Cardiac muscle cell (in vitro differentiated cells and primary cell): ENCODE measurements around the gene NCAM2. TPM values are rescaled to one million over a fixed set of nuclear protein-coding genes. Genes with fewer than 3 reads are reported as not detected.
A peak's percentile ranks its signal among the peaks of the same experiment; 100 is the strongest.

ENCODE experiments used
- DNase-seq, 2 donors: peaks; one replicate each; pipeline versions ENCODE4 v3.0.0 to v3.0.0-alpha.2; 2010 to 2017; ENCODE audit warnings: low read depth in 1 of 2, low spot score in 1 of 2
- H3K27ac ChIP-seq: fragments of 200-600 bp; sonication (generic); 2 replicates; pipeline ENCODE4 v1.5.1; 2016
- H3K27me3 ChIP-seq: fragments of 200-600 bp; sonication (generic); 2 replicates; pipeline ENCODE4 v1.6.0; 2016; ENCODE audit warnings: control low read depth
- H3K36me3 ChIP-seq: fragments of 200-600 bp; sonication (generic); 2 replicates; pipeline ENCODE4 v1.5.1; 2016; ENCODE audit warnings: control low read depth
- H3K4me1 ChIP-seq: fragments of 200-600 bp; sonication (generic); 2 replicates; pipeline ENCODE4 v1.8.1; 2017; ENCODE audit warnings: low read depth, mild to moderate bottlenecking, mixed run types
- H3K4me3 ChIP-seq: fragments of 200-600 bp; sonication (generic); 2 replicates; pipeline ENCODE4 v1.5.1; 2016; ENCODE audit warnings: mild to moderate bottlenecking
- H3K9me3 ChIP-seq: fragments of 200-600 bp; sonication (generic); 2 replicates; pipeline ENCODE4 v1.5.1; 2017; ENCODE audit warnings: low read depth, mild to moderate bottlenecking, control low read depth
- CTCF ChIP-seq: IDR thresholded peaks from 2 replicates; pipeline ENCODE4 v1.5.1; 2012; ENCODE audit warnings: low read depth, mild to moderate bottlenecking, low read length
- polyA plus RNA-seq: library from polyadenylated mRNA; unstranded; fragments of >200 nt; fragmentation: Nextera tagmentation; extraction: Ambion mirVana; gene quantifications from 2 replicates; pipeline ENCODE4 v1.2.1, GENCODE V29; 2016
- total RNA-seq: library from RNA; depleted of rRNA; stranded (reverse); fragments of >200 nt; gene quantifications from 2 replicates; pipeline ENCODE4 v1.2.3, GENCODE V29; 2016

The NCAM2 gene
- total and polyA plus RNA-seq, 2 experiments from 2014 or later = 0.45 to 2.6 TPM

GRCh38 chr21:21007606-21008005 is 9.4 kb downstream of the NCAM2 start:
- no peaks in the 10 kb centered on the region for H3K36me3 ChIP-seq
- no peaks in the 10 kb centered on the region for H3K9me3 ChIP-seq
- peak in 1 of 2 donors; percentile 37 for DNase-seq
- no peak overlapping the region for H3K27ac ChIP-seq
- no peaks in the 10 kb centered on the region for H3K4me1 ChIP-seq
- no peaks in the 10 kb centered on the region for H3K27me3 ChIP-seq
- no peak overlapping the region for H3K4me3 ChIP-seq
- no peak for TF ChIP-seq CTCF

DNA sequence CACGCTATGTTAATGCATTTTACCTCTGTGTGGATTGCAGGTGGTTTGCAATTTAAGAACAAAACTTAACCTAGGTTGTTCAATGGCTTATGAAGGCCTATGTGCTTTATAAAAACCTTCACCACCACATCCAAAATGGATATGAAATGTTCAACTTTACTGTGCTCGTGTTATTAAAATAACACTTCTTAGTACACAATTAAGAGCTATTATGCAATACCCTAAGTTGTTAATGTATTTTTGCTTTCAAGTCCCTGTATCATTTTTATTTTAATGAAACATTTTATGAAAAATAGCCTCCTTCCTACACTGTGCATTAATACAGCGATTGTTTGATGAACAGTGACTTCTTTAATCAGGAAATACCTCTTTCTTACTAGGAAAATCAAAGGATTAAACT is 12.0 kb downstream of the NCAM2 start:
- no peak for TF ChIP-seq CTCF
- H3K27me3 ChIP-seq = no peaks in the 10 kb centered on the region
- no peaks in the 10 kb centered on the region for H3K9me3 ChIP-seq
- H3K36me3 ChIP-seq = no peaks in the 10 kb centered on the region
- no peak for DNase-seq
- H3K4me1 ChIP-seq = no peaks in the 10 kb centered on the region
- no peak overlapping the region for H3K4me3 ChIP-seq
- no peak overlapping the region for H3K27ac ChIP-seq

DNA sequence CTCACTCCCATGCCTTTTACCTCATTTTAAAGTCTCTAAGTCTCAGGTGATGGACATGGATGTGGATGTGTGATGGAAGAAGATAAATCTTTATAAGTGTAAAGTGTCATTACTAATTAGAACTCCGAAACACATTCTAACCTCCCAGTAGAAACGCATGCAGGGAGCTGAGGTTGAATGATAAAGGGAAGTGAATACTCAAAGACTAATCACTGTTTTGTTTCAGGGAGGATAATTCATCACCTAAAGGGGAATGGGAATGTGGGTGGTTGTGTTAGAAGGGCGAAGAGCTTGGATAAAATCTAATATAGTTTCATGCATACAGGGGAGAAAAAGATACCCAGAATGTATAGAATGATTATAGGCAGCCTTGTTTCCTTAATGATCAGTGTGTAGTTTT is 12.5 kb downstream of the NCAM2 start:
- Histone ChIP-seq H3K36me3 (no peaks in the 10 kb centered on the region), H3K9me3 (no peaks in the 10 kb centered on the region), H3K27ac (no peak overlapping the region), H3K27me3 (no peaks in the 10 kb centered on the region), H3K4me3 (no peak overlapping the region), H3K4me1 (no peaks in the 10 kb centered on the region)
- DNase-seq = no peak
- TF ChIP-seq CTCF = no peak

DNA sequence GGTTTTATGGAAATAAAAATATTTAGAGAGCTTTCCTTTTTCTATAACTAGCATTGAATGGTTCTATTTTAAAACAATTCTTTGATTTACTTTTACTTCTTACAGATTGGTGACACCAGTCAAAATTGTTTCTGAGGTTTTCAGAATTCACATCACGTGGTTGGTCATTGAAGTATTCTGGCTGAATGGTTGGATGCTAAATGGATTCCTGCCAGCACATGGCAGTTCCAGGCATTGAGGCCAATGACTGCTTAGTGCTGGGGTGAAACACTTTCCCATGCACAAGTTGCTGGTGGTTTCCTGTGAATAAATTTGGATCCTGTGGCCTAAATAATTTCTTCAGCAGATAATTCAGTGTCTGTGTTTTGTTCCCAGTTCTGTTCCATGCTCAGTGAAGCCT is 20.6 kb downstream of the NCAM2 start:
- TF ChIP-seq CTCF = no peak
- no peak overlapping the region for H3K27ac ChIP-seq
- no peak overlapping the region for H3K4me3 ChIP-seq
- H3K27me3 ChIP-seq = no peaks in the 10 kb centered on the region
- H3K36me3 ChIP-seq = no peaks in the 10 kb centered on the region
- DNase-seq = no peak
- no peaks in the 10 kb centered on the region for H3K9me3 ChIP-seq
- H3K4me1 ChIP-seq = peaks cover 4% of the 10 kb centered on the region

GRCh38 chr21:21019681-21020080 is 21.5 kb downstream of the NCAM2 start:
- no peak overlapping the region for H3K27ac ChIP-seq
- TF ChIP-seq CTCF = no peak
- no peaks in the 10 kb centered on the region for H3K9me3 ChIP-seq
- H3K4me3 ChIP-seq = no peak overlapping the region
- H3K27me3 ChIP-seq = no peaks in the 10 kb centered on the region
- peak in 1 of 2 donors; percentile 44 for DNase-seq
- H3K4me1 ChIP-seq = peaks cover 4% of the 10 kb centered on the region
- H3K36me3 ChIP-seq = no peaks in the 10 kb centered on the region

GRCh38 chr21:21025742-21026141 is 27.5 kb downstream of the NCAM2 start:
- Histone ChIP-seq H3K27me3 (no peaks in the 10 kb centered on the region), H3K9me3 (no peaks in the 10 kb centered on the region), H3K36me3 (no peaks in the 10 kb centered on the region), H3K4me3 (no peak overlapping the region), H3K27ac (no peak overlapping the region), H3K4me1 (no peaks in the 10 kb centered on the region)
- no peak for DNase-seq
- no peak for TF ChIP-seq CTCF
